Heart left ventricle (tissue), 16 donors: Measurements from ENCODE around the gene NFASC. TPM values are rescaled to one million over a fixed set of nuclear protein-coding genes. Genes with fewer than 3 reads are reported as not detected.
A peak's percentile ranks its signal among the peaks of the same experiment; 100 is the strongest.

ENCODE experiments used
- ATAC-seq, 4 donors: fragments of 200-7000 bp; cut with Tn5 transposase; one replicate each; pipeline ENCODE4 v1.9.1; 2020 to 2022; ENCODE audit warnings: moderate library complexity in 4 of 4, mild to moderate bottlenecking in 3 of 4, moderate number of reproducible peaks in 1 of 4
- DNase-seq, 5 donors: peaks; one replicate each; pipeline ENCODE4 v3.0.0-alpha.2; 2020
- H3K27ac ChIP-seq, 12 donors: fragments of 200-600 bp; sonication (generic) in 4 of 12; one replicate each; pipeline versions ENCODE4 v1.5.0 to v1.8.0; 2016 to 2022; ENCODE audit warnings: mild to moderate bottlenecking in 2 of 12
- H3K27me3 ChIP-seq, 9 donors: fragments of 200-600 bp; sonication (generic) in 2 of 9; one replicate each; pipeline versions ENCODE4 v1.5.1 to v1.8.0; 2016 to 2022; ENCODE audit warnings: mild to moderate bottlenecking in 3 of 9
- H3K36me3 ChIP-seq, 9 donors: fragments of 200-600 bp; sonication (generic) in 2 of 9; one replicate each; pipeline versions ENCODE4 v1.5.0 to v1.8.0; 2018 to 2022; ENCODE audit warnings: mild to moderate bottlenecking in 2 of 9
- H3K4me1 ChIP-seq, 12 donors: fragments of 200-600 bp; sonication (generic) in 4 of 12; one replicate each; pipeline versions ENCODE4 v1.5.0 to v1.8.0; 2016 to 2022; ENCODE audit warnings: mild to moderate bottlenecking in 3 of 12
- H3K4me3 ChIP-seq, 12 donors: fragments of 200-600 bp; sonication (generic) in 4 of 12; one replicate each; pipeline versions ENCODE4 v1.5.0 to v1.8.0; 2017 to 2022; ENCODE audit warnings: mild to moderate bottlenecking in 9 of 12, moderate library complexity in 4 of 12
- H3K9me3 ChIP-seq, 12 donors: fragments of 200-600 bp; sonication (generic) in 4 of 12; one replicate each; pipeline versions ENCODE4 v1.5.0 to v1.8.0; 2016 to 2022; ENCODE audit warnings: mild to moderate bottlenecking in 1 of 12
- POLR2A ChIP-seq, 2 donors: fragments of 450-650 bp; IDR thresholded peaks; one replicate each; pipeline ENCODE4 v1.6.1; 2017; ENCODE audit warnings: antibody characterized with exemption in 2 of 2, mild to moderate bottlenecking in 2 of 2, moderate library complexity in 2 of 2
- WGBS, 4 donors: extraction: QIAGEN DNeasy Blood & Tissue Kit in 2 of 4; methylation state at CpG; one replicate each; pipeline versions ENCODE4 v1.1.5 to v1.1.7; 2013 to 2018; 5-methylcytosine and 5-hydroxymethylcytosine counted together
- intact Hi-C, 10 donors: fragments of 100-400 bp; cut with DNase I; formaldehyde crosslinking; loops; one replicate each; pipeline versions ENCODE4 v1.11.1 to v1.14.2; 2022
- polyA plus RNA-seq, 2 donors: library from polyadenylated mRNA; stranded (reverse); fragments of 200-250 nt; gene quantifications; one replicate each; pipeline ENCODE4 v1.2.3, GENCODE V29; 2013
- total RNA-seq, 9 donors: library from RNA; depleted of rRNA in 2 of 9; stranded (reverse); fragments of >200 nt in 2 of 9; fragmentation: NEBNext Ultra II Directional in 3 of 9; extraction: Animal tissue kit (Norgen Biotek cat#: 25700) in 3 of 9; gene quantifications; one replicate each; pipeline versions ENCODE4 v1.1.0 to v1.2.4, GENCODE V29; 2016 to 2023
- TF ChIP-seq, protein P1 (sequence below), 12 donors: fragments of 200-600 bp; sonication (generic) in 4 of 12; IDR thresholded peaks; one replicate each; pipeline versions ENCODE4 v1.5.0 to v1.8.0; 2018 to 2022; ENCODE audit warnings: antibody characterized with exemption in 12 of 12, mild to moderate bottlenecking in 5 of 12
- donor health status: ischemic (EF 13 %, LVEDD 7.1; RV severe dilation, severe dysfunction).
- donor health status: healthy with polysubstance abuse.
- donor health status: DM: no; HTN: yes; CAD: no.
- donor health status: DM: no; HTN: no; CAD: no.
- donor health status: ischemic (EF 25% LVEDD 6.9; RV normal size, moderate dysfunction).
- donor health status: ischemic (EF 25% LVEDD 5.7; RV mildly dilated, moderate dysfunction).
- donor health status: healthy.
- donor health status: DM: yes; HTN: yes; CAD: no.
- donor health status: ischemic (EF 35%, LVEDD 5.7; RV mildly dilated, moderate dysfunction).
- donor health status: nonischemic (EF 11% LVEDD 7.7; RV severe dilation, severe dysfunction).
- donor health status: DM: yes; HTN: yes; CAD: no.
- donor health status: PGD.
- donor health status: ischemic (EF 29% LVEDD 5.4; RV normal size, mild dysfunction).
- donor health status: nonischemic (EF 23%, LVEDD 6.1; RV moderate dilation, normal function).

The NFASC gene
- total and polyA plus RNA-seq, 11 donors: 2.5 to 14.6 (median 10.3) TPM

- WGBS, 4 donors: 32 to 45% (median 37%) methylated on average over 7 of the region's 7 CpGs
- Histone ChIP-seq H3K9me3 (no peaks in the 10 kb centered on the region), H3K27ac (no peak overlapping the region), H3K4me1 (peaks cover 0 to 12% (median 0%) of the 10 kb centered on the region in 12 donors), H3K4me3 (no peak overlapping the region), H3K27me3 (peaks cover 0 to 6% (median 0%) of the 10 kb centered on the region in 9 donors), H3K36me3 (no peaks in the 10 kb centered on the region)
- no peak for TF ChIP-seq POLR2A (IDR thresholded peaks at IDR 0.05)
- TF ChIP-seq, protein P1, sequence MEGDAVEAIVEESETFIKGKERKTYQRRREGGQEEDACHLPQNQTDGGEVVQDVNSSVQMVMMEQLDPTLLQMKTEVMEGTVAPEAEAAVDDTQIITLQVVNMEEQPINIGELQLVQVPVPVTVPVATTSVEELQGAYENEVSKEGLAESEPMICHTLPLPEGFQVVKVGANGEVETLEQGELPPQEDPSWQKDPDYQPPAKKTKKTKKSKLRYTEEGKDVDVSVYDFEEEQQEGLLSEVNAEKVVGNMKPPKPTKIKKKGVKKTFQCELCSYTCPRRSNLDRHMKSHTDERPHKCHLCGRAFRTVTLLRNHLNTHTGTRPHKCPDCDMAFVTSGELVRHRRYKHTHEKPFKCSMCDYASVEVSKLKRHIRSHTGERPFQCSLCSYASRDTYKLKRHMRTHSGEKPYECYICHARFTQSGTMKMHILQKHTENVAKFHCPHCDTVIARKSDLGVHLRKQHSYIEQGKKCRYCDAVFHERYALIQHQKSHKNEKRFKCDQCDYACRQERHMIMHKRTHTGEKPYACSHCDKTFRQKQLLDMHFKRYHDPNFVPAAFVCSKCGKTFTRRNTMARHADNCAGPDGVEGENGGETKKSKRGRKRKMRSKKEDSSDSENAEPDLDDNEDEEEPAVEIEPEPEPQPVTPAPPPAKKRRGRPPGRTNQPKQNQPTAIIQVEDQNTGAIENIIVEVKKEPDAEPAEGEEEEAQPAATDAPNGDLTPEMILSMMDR (IDR thresholded peaks at IDR 0.05): no peak
- ATAC-seq: peak in 2 of 4 donors; percentile 48 to 55
- DNase-seq: peak in 2 of 5 donors; percentile 42 to 56
- intact Hi-C loops: no loop called here
Observed at GRCh38 chr1:204837440-204838084, 33.1 kb upstream of the NFASC start.

DNA sequence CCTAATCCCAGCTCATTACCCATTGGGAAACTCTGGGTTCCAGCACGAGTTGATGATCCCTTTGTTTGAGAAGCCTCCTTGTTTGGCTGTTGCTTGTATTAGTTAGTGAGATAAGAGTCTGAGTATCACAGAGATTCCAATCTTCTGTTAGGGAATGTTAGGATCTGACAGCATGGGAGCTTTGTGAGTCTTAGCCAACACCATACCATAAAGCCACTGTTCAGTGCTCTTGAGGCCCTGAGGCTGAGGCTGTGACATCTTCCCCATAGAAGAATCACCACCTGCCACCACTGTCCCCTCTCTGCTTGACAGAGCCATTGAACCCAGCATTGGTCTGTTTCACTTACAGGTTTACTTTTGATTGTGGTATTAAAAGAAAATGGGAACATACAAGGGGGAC is 29.3 kb upstream of the NFASC start:
- Histone ChIP-seq H3K36me3 (no peaks in the 10 kb centered on the region), H3K4me1 (peaks cover 0 to 18% (median 0%) of the 10 kb centered on the region in 12 donors), H3K9me3 (no peaks in the 10 kb centered on the region), H3K27me3 (no peaks in the 10 kb centered on the region), H3K27ac (no peak overlapping the region), H3K4me3 (no peak overlapping the region)
- no peak for ATAC-seq
- no peak for DNase-seq
- intact Hi-C loops: no loop called here
- 47 to 70% (median 59%) methylated on average over 1 of the region's 1 CpG for WGBS, 4 donors
- no peak for TF ChIP-seq POLR2A (IDR thresholded peaks at IDR 0.05)
- TF ChIP-seq, protein P1 (IDR thresholded peaks at IDR 0.05): no peak

GRCh38 chr1:204841798-204842197 is 28.9 kb upstream of the NFASC start:
- Histone ChIP-seq H3K9me3 (no peaks in the 10 kb centered on the region), H3K27ac (no peak overlapping the region), H3K4me1 (peaks cover 0 to 18% (median 0%) of the 10 kb centered on the region in 12 donors), H3K36me3 (no peaks in the 10 kb centered on the region), H3K4me3 (no peak overlapping the region), H3K27me3 (no peaks in the 10 kb centered on the region)
- intact Hi-C loops: no loop called here
- ATAC-seq (no peak), DNase-seq (no peak)
- WGBS, 4 donors: 86 to 100% (median 87%) methylated on average over 2 of the region's 2 CpGs
- TF ChIP-seq, protein P1 (IDR thresholded peaks at IDR 0.05): no peak
- no peak for TF ChIP-seq POLR2A (IDR thresholded peaks at IDR 0.05)

GRCh38 chr1:204842369-204842768 is 28.3 kb upstream of the NFASC start:
- intact Hi-C loops: no loop called here

More at GRCh38 chr1:204842369-204842768, 28.3 kb upstream of the NFASC start:
- DNase-seq: no peak
- H3K27ac ChIP-seq: peak overlapping the region in 4 of 12 donors; percentile 19 to 35 (median 30)
- no peak overlapping the region for H3K4me3 ChIP-seq
- WGBS, 4 donors: 76 to 77% (median 77%) methylated on average over 3 of the region's 3 CpGs
- TF ChIP-seq POLR2A (IDR thresholded peaks at IDR 0.05): no peak
- TF ChIP-seq, protein P1 (IDR thresholded peaks at IDR 0.05): no peak
- H3K27me3 ChIP-seq: no peaks in the 10 kb centered on the region
- no peak for ATAC-seq
- no peaks in the 10 kb centered on the region for H3K9me3 ChIP-seq
- H3K36me3 ChIP-seq: no peaks in the 10 kb centered on the region
- peaks cover 0 to 18% (median 0%) of the 10 kb centered on the region in 12 donors for H3K4me1 ChIP-seq
